ENCODE data around the gene MCTP2.

The MCTP2 gene

DNA sequence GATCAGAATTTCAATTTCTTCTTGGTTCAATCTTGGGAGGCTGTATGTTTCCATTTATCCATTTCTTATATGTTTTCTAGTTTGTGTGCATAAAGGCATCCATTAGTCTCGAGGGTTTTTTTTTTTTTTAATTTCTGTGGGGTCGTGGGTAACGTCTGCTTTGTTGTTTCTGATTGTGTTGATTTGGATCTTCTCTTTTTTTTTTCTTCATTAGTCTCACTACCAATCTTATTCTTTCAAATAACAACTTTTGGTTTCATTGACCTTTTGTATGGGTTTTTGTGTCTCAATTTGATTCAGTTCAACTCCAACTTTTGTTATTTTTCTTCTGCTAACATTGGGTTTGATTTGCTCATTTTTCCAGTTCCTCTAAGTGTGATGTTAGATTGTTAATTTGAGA, 48.9 kb downstream of the MCTP2 start:
- no peak for TF ChIP-seq CTCF (IDR thresholded peaks at IDR 0.05; ENCODE audit: insufficient read depth, low read depth, low read length, missing control alignments)
- H3K4me3 ChIP-seq (ENCODE audit: low read length) = no peak overlapping the region

GRCh38 chr15:94282269-94283250, 51.2 kb downstream of the MCTP2 start:
- no peak overlapping the region for H3K4me3 ChIP-seq (ENCODE audit: low read length)
- DNase-seq (ENCODE audit: low read depth) = peak; percentile 66
- no peak for TF ChIP-seq CTCF (IDR thresholded peaks at IDR 0.05; ENCODE audit: insufficient read depth, low read depth, low read length, missing control alignments)

More for the DNA sequence above, 48.9 kb downstream of the MCTP2 start:
- no peak for DNase-seq (ENCODE audit: low read depth)

DNA sequence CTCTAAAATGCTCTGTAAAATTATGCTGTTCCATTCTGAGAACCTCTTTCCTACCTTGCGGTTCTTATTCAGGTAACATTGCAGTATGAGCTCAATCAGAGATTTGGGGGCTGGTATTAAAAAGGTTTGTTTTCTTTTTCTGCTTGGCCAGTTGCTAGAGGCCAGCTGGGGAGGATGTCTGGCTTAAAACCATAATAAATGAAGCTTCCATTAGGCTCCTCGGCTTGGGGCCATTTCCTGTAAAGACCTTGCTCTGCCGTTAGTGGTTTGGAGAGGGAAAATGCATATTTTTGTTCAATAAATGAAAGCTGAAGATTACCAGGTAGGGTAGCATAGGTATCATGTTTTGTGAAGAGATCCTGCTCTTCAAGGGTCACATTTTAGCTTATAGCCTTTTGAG, 55.2 kb downstream of the MCTP2 start:
- H3K4me3 ChIP-seq (ENCODE audit: low read length) = no peak overlapping the region
- no peak for DNase-seq (ENCODE audit: low read depth)
- no peak for TF ChIP-seq CTCF (IDR thresholded peaks at IDR 0.05; ENCODE audit: insufficient read depth, low read depth, low read length, missing control alignments)

- TF ChIP-seq CTCF (IDR thresholded peaks at IDR 0.05; ENCODE audit: insufficient read depth, low read depth, low read length, missing control alignments) = no peak
- no peak overlapping the region for H3K4me3 ChIP-seq (ENCODE audit: low read length)
- DNase-seq (ENCODE audit: low read depth) = no peak
Observed at GRCh38 chr15:94287794-94288246, 56.5 kb downstream of the MCTP2 start.

- DNase-seq (ENCODE audit: low read depth) = no peak
- H3K4me3 ChIP-seq (ENCODE audit: low read length) = no peak overlapping the region
- TF ChIP-seq CTCF (IDR thresholded peaks at IDR 0.05; ENCODE audit: insufficient read depth, low read depth, low read length, missing control alignments) = no peak
Observed at GRCh38 chr15:94290730-94291129, 59.4 kb downstream of the MCTP2 start.

- H3K4me3 ChIP-seq (ENCODE audit: low read length) = no peak overlapping the region
- TF ChIP-seq CTCF (IDR thresholded peaks at IDR 0.05; ENCODE audit: insufficient read depth, low read depth, low read length, missing control alignments) = no peak
- DNase-seq (ENCODE audit: low read depth) = no peak
Observed at GRCh38 chr15:94293411-94294402, 62.3 kb downstream of the MCTP2 start.

Measured in epithelial cell of esophagus (primary cell).